ENCODE data around the gene SAMD4B. TPM values are rescaled to one million over a fixed set of nuclear protein-coding genes. Genes with fewer than 3 reads are reported as not detected.
"Not testable (repeated sequence)": the region's sequence is repeated elsewhere in the genome, so short reads cannot be mapped to it uniquely, and the experiment has no call there.

The SAMD4B gene
- total RNA-seq, 2 donors from 2014 or later = 41.5 to 77.8 TPM

- H3K4me3 ChIP-seq = no peak overlapping the region
Observed at GRCh38 chr19:39332293-39332692, 9.9 kb upstream of the SAMD4B start.

DNA sequence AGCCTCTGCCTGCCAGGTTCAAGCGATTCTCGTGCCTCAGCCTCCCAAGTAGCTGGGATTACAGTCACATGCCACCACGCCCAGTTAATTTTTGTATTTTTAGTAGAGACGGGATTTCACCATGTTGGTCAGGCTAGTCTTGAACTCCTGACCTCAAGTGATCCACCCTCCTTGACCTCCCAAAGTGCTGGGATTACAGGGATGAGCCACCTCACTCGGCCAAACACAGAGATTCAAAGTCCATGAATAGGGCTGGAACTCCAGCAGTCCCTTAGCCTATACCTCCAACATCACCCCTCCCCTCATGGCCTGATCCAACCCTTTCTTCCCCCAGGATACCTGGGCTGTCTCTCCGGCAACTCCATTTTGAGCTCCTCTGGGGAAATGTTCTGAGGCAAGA is 9.5 kb upstream of the SAMD4B start:
- H3K4me3 ChIP-seq; H3K27ac ChIP-seq; H3K9me3 ChIP-seq; intact Hi-C loops (cut with DNase I); ATAC-seq; H3K36me3 ChIP-seq (replicated peaks in 1 of 2; ENCODE audit: insufficient read depth in 1 of 2, low read depth in 2 of 2); DNase-seq; H3K27me3 ChIP-seq: not testable (repeated sequence)
- H3K4me1 ChIP-seq = peaks cover 21% of the 10 kb centered on the region
- 78 to 80% methylated on average over 6 of the region's 6 CpGs for WGBS, 2 donors

More at GRCh38 chr19:39332293-39332692, 9.9 kb upstream of the SAMD4B start:
- ATAC-seq (no peak), DNase-seq (no peak)
- intact Hi-C loops (cut with DNase I) = no loop called here
- Histone ChIP-seq H3K9me3 (no peaks in the 10 kb centered on the region), H3K36me3 (replicated peaks in 1 of 2; ENCODE audit: insufficient read depth in 1 of 2, low read depth in 2 of 2) (no peaks in the 10 kb centered on the region), H3K27me3 (no peaks in the 10 kb centered on the region), H3K4me1 (peaks cover 24% of the 10 kb centered on the region), H3K27ac (no peak overlapping the region)
- no peak for TF ChIP-seq POLR2A (IDR thresholded peaks at IDR 0.05)
- TF ChIP-seq, protein P1, sequence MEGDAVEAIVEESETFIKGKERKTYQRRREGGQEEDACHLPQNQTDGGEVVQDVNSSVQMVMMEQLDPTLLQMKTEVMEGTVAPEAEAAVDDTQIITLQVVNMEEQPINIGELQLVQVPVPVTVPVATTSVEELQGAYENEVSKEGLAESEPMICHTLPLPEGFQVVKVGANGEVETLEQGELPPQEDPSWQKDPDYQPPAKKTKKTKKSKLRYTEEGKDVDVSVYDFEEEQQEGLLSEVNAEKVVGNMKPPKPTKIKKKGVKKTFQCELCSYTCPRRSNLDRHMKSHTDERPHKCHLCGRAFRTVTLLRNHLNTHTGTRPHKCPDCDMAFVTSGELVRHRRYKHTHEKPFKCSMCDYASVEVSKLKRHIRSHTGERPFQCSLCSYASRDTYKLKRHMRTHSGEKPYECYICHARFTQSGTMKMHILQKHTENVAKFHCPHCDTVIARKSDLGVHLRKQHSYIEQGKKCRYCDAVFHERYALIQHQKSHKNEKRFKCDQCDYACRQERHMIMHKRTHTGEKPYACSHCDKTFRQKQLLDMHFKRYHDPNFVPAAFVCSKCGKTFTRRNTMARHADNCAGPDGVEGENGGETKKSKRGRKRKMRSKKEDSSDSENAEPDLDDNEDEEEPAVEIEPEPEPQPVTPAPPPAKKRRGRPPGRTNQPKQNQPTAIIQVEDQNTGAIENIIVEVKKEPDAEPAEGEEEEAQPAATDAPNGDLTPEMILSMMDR (IDR thresholded peaks at IDR 0.05) = no peak
- WGBS, 2 donors = 76 to 80% methylated on average over 7 of the region's 7 CpGs

DNA sequence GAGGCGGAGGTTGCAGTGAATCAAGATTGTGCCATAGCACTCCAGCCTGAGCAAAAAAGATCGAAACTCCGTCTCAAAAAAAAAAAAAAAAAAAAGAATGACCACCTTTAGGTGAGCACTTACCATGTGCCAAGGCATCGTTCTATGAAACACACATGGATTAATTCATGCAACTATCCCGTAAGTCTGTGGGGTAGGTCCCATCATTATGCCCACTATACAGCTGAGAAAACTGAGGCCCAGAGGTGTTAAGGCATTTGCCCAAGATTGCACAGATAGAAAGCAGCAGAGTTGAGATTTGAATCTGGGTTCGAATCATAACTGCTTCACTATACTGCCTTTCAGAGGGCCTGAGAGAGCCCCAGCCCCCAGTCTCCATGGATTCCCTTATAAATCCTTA is 8.7 kb upstream of the SAMD4B start:
- no peak for ATAC-seq
- no peak overlapping the region for H3K4me3 ChIP-seq
- H3K27ac ChIP-seq = no peak overlapping the region
- intact Hi-C loops (cut with DNase I) = no loop called here
- whole genome bisulfite sequencing, 2 donors = 78 to 79% methylated on average over 6 of the region's 6 CpGs
- H3K36me3 ChIP-seq (replicated peaks in 1 of 2; ENCODE audit: insufficient read depth in 1 of 2, low read depth in 2 of 2) = no peaks in the 10 kb centered on the region
- TF ChIP-seq, protein P1 (IDR thresholded peaks at IDR 0.05) = no peak
- TF ChIP-seq POLR2A (IDR thresholded peaks at IDR 0.05) = no peak
- no peaks in the 10 kb centered on the region for H3K9me3 ChIP-seq
- DNase-seq = no peak
- H3K4me1 ChIP-seq = peaks cover 13% of the 10 kb centered on the region
- H3K27me3 ChIP-seq = no peaks in the 10 kb centered on the region

GRCh38 chr19:39334444-39334976 is 7.7 kb upstream of the SAMD4B start:
- DNase-seq (no peak), ATAC-seq (no peak)
- intact Hi-C loops (cut with DNase I) = no loop called here
- WGBS, 2 donors = 83 to 84% methylated on average over 5 of the region's 5 CpGs
- Histone ChIP-seq H3K4me3 (no peak overlapping the region), H3K4me1 (peaks cover 6% of the 10 kb centered on the region), H3K27me3 (no peaks in the 10 kb centered on the region), H3K36me3 (replicated peaks in 1 of 2; ENCODE audit: insufficient read depth in 1 of 2, low read depth in 2 of 2) (no peaks in the 10 kb centered on the region), H3K27ac (peak overlapping the region in 1 of 4 donors; percentile 68), H3K9me3 (no peaks in the 10 kb centered on the region)
- TF ChIP-seq, protein P1 (IDR thresholded peaks at IDR 0.05) = no peak
- no peak for TF ChIP-seq POLR2A (IDR thresholded peaks at IDR 0.05)

DNA sequence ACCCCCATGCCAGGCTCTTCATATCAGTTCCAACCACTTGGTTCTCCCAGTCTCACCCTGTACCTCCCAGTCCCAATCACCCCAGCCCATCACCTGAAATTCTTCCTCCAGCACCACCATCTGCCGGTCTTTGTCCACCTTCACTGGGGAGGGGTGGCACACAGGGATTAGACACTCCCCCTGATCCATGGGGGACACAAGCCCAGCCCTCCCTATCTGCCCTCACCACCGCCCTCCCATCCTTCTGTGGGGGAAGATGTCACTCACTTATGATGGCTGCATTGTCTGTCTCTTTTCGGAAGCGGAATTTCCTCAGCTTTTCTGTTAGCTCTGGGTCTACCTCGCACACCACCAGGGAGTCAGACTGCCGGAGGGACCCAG is 7.1 kb upstream of the SAMD4B start:
- peak overlapping the region in 2 of 4 donors; percentile 53 to 68 for H3K27ac ChIP-seq
- 52 to 69% methylated on average over 6 of the region's 6 CpGs for WGBS, 2 donors
- H3K27me3 ChIP-seq = no peaks in the 10 kb centered on the region
- no peaks in the 10 kb centered on the region for H3K36me3 ChIP-seq (replicated peaks in 1 of 2; ENCODE audit: insufficient read depth in 1 of 2, low read depth in 2 of 2)
- intact Hi-C loops (cut with DNase I) = no loop called here
- no peak for TF ChIP-seq POLR2A (IDR thresholded peaks at IDR 0.05)
- TF ChIP-seq, protein P1 (IDR thresholded peaks at IDR 0.05) = no peak
- DNase-seq (no peak), ATAC-seq (no peak)
- no peaks in the 10 kb centered on the region for H3K9me3 ChIP-seq
- no peak overlapping the region for H3K4me3 ChIP-seq
- no peaks in the 10 kb centered on the region for H3K4me1 ChIP-seq

All from body of pancreas (tissue), 4 donors.